Measurements from ENCODE around the gene PPP4R3A. TPM values are rescaled to one million over a fixed set of nuclear protein-coding genes. Genes with fewer than 3 reads are reported as not detected.

Gene PPP4R3A
- total RNA-seq, 4 donors from 2014 or later: 89.7 to 108 (median 95.7) TPM

- Histone ChIP-seq H3K4me1 (peaks cover 7 to 17% of the 10 kb centered on the region in 2 donors), H3K36me3 (no peaks in the 10 kb centered on the region), H3K4me3 (replicated peaks in 1 of 3) (no peak overlapping the region), H3K27ac (no peak overlapping the region), H3K27me3 (no peaks in the 10 kb centered on the region), H3K9me3 (no peaks in the 10 kb centered on the region)
- whole genome bisulfite sequencing, 2 donors: 93 to 96% methylated on average over 3 of the region's 3 CpGs
- TF ChIP-seq POLR2A (IDR thresholded peaks at IDR 0.05) (no peak), CTCF (IDR thresholded peaks at IDR 0.05) (no peak)
- DNase-seq: no peak
- intact Hi-C loops (cut with DNase I): no loop called here
Observed at GRCh38 chr14:91414475-91414833, 95.7 kb downstream of the PPP4R3A start.

GRCh38 chr14:91413547-91414474 lies 96.3 kb downstream of the PPP4R3A start:
- intact Hi-C loops (cut with DNase I): no loop called here
- TF ChIP-seq CTCF (IDR thresholded peaks at IDR 0.05): no peak
- Histone ChIP-seq H3K4me3 (replicated peaks in 1 of 3) (no peak overlapping the region), H3K27ac (no peak overlapping the region), H3K36me3 (no peaks in the 10 kb centered on the region), H3K4me1 (peaks cover 7 to 16% of the 10 kb centered on the region in 2 donors), H3K27me3 (no peaks in the 10 kb centered on the region), H3K9me3 (no peaks in the 10 kb centered on the region)
- peak; percentile 29 to 33 for DNase-seq
- 64 to 72% methylated on average over 10 of the region's 11 CpGs for WGBS, 2 donors

- 87 to 93% methylated on average over 5 of the region's 5 CpGs for WGBS, 2 donors
- H3K4me3 ChIP-seq (replicated peaks in 1 of 3): no peak overlapping the region
- no peak for DNase-seq
- H3K9me3 ChIP-seq: no peaks in the 10 kb centered on the region
- TF ChIP-seq CTCF (IDR thresholded peaks at IDR 0.05) (no peak), POLR2A (IDR thresholded peaks at IDR 0.05) (no peak)
- H3K36me3 ChIP-seq: no peaks in the 10 kb centered on the region
- H3K27ac ChIP-seq: no peak overlapping the region
- intact Hi-C loops (cut with DNase I): no loop called here
- no peaks in the 10 kb centered on the region for H3K27me3 ChIP-seq
- H3K4me1 ChIP-seq: peaks cover 0 to 7% of the 10 kb centered on the region in 2 donors
Observed at GRCh38 chr14:91412939-91413338, 97.2 kb downstream of the PPP4R3A start.

GRCh38 chr14:91410771-91411536 lies 99.2 kb downstream of the PPP4R3A start:
- no peak overlapping the region for H3K4me3 ChIP-seq (replicated peaks in 1 of 3)
- H3K4me1 ChIP-seq: no peaks in the 10 kb centered on the region
- 81 to 84% methylated on average over 12 of the region's 12 CpGs for WGBS, 2 donors
- no peaks in the 10 kb centered on the region for H3K36me3 ChIP-seq
- TF ChIP-seq CTCF (IDR thresholded peaks at IDR 0.05) (no peak), POLR2A (IDR thresholded peaks at IDR 0.05) (no peak)
- intact Hi-C loops (cut with DNase I): no loop called here
- no peaks in the 10 kb centered on the region for H3K27me3 ChIP-seq
- H3K9me3 ChIP-seq: no peaks in the 10 kb centered on the region
- no peak overlapping the region for H3K27ac ChIP-seq
- DNase-seq: no peak

All from thyroid gland (tissue), 4 donors.